Smooth muscle cell of the pulmonary artery (primary cell): ENCODE data around the gene IKZF5. TPM values are rescaled to one million over a fixed set of nuclear protein-coding genes. Genes with fewer than 3 reads are reported as not detected.

ENCODE experiments used
- total RNA-seq: library from RNA; depleted of rRNA; stranded (reverse); fragments of >200 nt; gene quantifications from 2 replicates; pipeline ENCODE4 v1.2.3, GENCODE V29; 2014

Gene IKZF5
- total RNA-seq, result 3.3 and 3.8 TPM in 2 replicates

GRCh38 chr10:123008355-123009104 lies at the start of gene IKZF5, which contains the start of gene ACADSB:
TSS of gene IKZF5 (minus strand) at chr10:123008795. CDS start at chr10:122998625, 10,170 bp downstream.
TSS of gene ACADSB (plus strand) at chr10:123009006. CDS start at chr10:123009030, 24 bp downstream.

GRCh38 chr10:122980209-122981065 lies 28.2 kb downstream of the IKZF5 start, which contains the start of gene PSTK:
TSS of gene PSTK (plus strand) at chr10:122980401. CDS start at chr10:122980480, 79 bp downstream.

GRCh38 chr10:122953902-122954730 lies 54.5 kb downstream of the IKZF5 start, which contains the start of gene C10orf88:
TSS of gene C10orf88 (minus strand) at chr10:122954227. CDS start at chr10:122954178, 49 bp downstream.

Other genes starting within 250 kb of the IKZF5 start
- gene CUZD1, start 162.9 kb downstream of the IKZF5 start, total RNA-seq, result 0.30 and 0.52 TPM in 2 replicates
- gene FAM24B, start 129.2 kb downstream of the IKZF5 start, total RNA-seq, result 2.2 and 2.7 TPM in 2 replicates
- not detected in 2 replicates for gene FAM24A, start 98.2 kb downstream of the IKZF5 start, total RNA-seq
- gene C10orf88, start 54.6 kb downstream of the IKZF5 start, total RNA-seq, result 12.3 and 19.0 TPM in 2 replicates
- 2.9 and 4.1 TPM in 2 replicates for gene PSTK, start 28.4 kb downstream of the IKZF5 start, total RNA-seq
- gene ACADSB, start 211 bp upstream of the IKZF5 start, total RNA-seq, result 4.9 and 6.2 TPM in 2 replicates
- not detected in 2 replicates for gene HMX3, start 127.2 kb upstream of the IKZF5 start, total RNA-seq
- not detected in 2 replicates for gene HMX2, start 139.3 kb upstream of the IKZF5 start, total RNA-seq
- 145 and 169 TPM in 2 replicates for gene BUB3, start 145.6 kb upstream of the IKZF5 start, total RNA-seq